Skin epidermis (tissue), 12 donors: Measurements from ENCODE around the gene KIRREL3.
A peak's percentile ranks its signal among the peaks of the same experiment; 100 is the strongest.

ENCODE experiments used
- H3K27ac ChIP-seq, 21 experiments: fragments of 200-600 bp; sonication (generic) in 11 of 21; one replicate each; pipeline ENCODE4 v1.5.0; 2020; ENCODE audit warnings: mild to moderate bottlenecking in 3 of 21, inconsistent platforms in 2 of 21, moderate library complexity in 2 of 21
- H3K4me3 ChIP-seq, 7 experiments: fragments of 200-600 bp; sonication (generic) in 2 of 7; one replicate each; pipeline ENCODE4 v1.5.0; 2020; ENCODE audit warnings: inconsistent platforms in 2 of 7, mild to moderate bottlenecking in 2 of 7, moderate library complexity in 1 of 7

Gene KIRREL3

DNA sequence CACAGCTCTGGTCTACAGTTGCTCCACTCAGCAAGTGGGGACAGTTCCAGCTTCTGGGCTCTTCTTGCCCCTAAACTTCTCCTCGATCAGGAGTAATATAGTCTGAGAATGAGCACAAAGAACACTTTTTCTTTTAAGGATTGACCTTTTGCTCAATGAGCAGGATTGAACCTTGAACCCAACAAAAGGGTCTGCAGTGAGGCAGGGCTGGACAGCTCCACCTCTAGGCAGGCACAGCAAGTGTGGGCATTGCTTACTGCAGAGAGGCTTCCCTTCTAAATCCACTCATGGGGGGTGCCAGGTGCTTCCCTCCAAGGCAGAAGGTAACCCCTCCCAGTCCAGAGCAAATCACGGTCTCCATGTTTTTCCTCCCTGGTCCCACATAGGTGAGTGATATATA, 365.6 kb downstream of the KIRREL3 start:
- Histone ChIP-seq H3K4me3 (no peak overlapping the region), H3K27ac (no peak overlapping the region)

GRCh38 chr11:126633330-126633729, 367.2 kb downstream of the KIRREL3 start:
- Histone ChIP-seq H3K27ac (no peak overlapping the region), H3K4me3 (no peak overlapping the region)

DNA sequence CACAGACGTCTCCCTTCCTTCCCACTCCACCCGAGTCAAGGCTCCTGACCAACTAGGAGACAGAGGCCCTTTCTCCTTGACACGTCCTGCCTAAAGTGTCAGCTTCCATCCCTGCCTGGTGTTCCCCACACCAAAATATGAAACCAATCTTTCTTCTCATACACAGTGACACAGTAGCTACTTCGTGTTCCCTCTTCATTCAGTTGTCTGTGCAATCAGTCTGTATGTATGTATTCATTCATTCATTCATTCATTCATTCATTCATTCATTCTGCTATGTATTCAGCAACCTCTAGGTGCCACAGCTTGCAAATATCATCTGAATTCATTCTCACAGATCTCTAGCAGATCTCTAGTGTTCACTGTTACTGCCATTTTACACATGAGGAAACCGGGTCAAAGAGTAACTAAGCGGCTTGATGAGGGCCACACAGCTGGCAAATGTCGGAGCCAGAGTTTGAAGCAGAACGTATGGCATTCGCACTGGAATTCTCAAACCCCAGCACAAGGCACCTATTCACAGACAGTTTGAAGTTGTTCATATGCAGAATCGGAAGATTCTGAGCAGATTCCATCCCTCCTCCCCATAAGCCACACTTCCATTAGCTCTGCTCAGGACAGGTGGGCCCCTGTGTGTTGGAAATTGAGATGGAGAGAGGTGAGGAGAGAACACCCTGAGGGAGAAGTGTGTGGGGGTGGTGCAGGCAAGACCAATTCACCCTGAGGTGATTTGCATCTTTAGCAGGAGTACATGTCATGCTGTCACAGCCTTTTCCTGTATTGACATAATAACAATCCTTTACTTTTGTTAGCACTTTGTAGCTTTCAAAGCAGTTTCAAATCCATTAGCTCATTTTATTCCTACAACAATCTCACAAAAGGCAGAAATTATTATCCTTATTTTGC, 369.4 kb downstream of the KIRREL3 start:
- H3K4me3 ChIP-seq = no peak overlapping the region
- H3K27ac ChIP-seq = no peak overlapping the region

DNA sequence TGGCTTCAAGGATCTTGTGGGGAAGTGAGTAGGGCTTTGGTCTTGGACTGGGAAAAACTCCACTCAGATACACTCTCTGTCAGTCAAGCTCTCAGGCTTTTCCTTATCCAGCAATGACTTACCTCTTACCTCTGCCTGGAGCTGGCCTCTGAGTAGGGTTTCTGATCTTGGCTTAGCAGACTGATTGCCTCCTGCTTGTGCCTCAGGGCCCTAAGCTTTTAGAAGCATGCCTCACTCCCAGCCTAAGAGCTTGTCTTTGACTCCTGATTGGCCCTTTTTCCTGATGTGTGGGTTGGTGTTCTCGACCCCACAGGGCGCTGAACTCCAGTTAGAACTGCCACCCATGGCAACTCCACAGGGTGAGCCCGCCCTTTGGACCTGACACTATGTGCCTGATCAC, 370.1 kb downstream of the KIRREL3 start:
- no peak overlapping the region for H3K4me3 ChIP-seq
- no peak overlapping the region for H3K27ac ChIP-seq

- Histone ChIP-seq H3K4me3 (no peak overlapping the region), H3K27ac (no peak overlapping the region)
Measured at GRCh38 chr11:126628790-126629621, 371.6 kb downstream of the KIRREL3 start.

DNA sequence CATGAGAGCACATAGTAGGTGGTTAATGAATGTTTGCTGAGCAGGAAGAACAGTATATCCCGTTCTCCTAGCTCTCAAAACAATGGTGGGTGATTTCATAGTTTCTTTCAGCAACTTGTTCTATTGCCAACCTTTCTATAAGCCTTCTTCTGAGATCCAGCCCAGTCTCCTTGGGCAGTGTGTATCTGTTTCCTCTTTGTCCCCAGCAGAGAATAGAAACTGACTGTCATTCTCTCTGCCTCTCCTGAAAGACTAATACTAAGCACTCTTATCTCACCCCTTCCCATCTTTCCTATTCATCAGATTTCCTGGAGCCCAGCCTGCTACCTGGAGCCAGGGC, 372.1 kb downstream of the KIRREL3 start:
- Histone ChIP-seq H3K27ac (no peak overlapping the region), H3K4me3 (no peak overlapping the region)

- Histone ChIP-seq H3K4me3 (no peak overlapping the region), H3K27ac (no peak overlapping the region)
Measured at GRCh38 chr11:126627421-126627820, 373.1 kb downstream of the KIRREL3 start.

DNA sequence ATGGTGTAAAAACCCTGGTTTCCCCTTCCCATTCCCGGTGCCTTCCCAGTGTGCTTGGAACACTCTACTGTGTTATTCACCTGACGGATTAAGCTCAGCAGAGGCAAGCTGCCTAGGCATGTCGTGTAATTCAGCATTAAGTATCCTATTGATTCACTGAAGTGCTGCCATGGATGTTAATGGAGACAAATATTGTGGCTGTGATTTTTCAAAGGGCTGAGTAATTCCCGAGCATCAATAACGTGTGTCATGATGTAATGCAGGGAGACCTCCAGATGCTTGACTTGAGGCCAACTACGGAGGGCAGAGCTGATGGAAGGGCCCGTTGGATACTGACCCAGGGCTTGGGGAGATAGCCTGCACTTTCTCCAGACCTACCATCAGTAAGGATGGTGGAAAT, 376.1 kb downstream of the KIRREL3 start:
- Histone ChIP-seq H3K27ac (no peak overlapping the region), H3K4me3 (no peak overlapping the region)

DNA sequence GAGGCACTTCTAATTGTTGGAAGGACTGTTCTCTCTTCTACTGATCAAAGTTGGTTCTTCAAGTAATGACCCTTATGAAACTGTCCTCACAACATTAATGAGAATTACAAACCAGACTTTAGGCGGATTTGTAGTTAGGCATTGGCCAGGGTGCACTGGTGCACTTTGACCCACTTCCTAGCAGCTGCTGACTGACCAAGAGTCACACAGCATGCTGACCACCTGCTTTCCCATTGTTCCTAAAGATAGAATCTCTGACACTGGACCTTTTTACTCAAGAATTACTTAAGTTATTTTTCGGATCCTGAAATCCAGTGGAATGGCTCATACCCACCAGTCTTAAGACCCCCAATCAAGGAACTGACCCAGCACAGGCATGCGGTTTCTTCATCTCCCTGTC, 381.1 kb downstream of the KIRREL3 start:
- Histone ChIP-seq H3K4me3 (no peak overlapping the region), H3K27ac (no peak overlapping the region)

GRCh38 chr11:126615845-126616244, 384.7 kb downstream of the KIRREL3 start:
- Histone ChIP-seq H3K4me3 (no peak overlapping the region), H3K27ac (no peak overlapping the region)

DNA sequence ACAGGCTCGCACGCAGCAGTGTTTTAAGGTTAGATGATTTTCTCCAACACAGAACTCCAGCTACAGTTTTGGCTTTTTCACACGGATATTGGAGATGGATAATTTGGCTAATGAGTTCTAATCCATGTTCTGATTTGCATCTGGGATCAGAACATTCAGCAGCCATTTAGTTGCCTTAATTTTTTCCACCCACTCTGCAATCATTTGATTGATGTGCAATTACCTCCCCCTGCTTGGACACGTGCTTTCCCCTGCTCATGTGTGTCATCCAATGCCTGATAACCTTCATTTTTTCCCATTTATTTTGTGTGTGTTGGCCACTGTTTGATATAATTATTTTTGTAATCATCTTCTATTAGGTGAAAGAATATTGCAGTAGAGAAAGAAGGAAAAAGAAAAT, 387.3 kb downstream of the KIRREL3 start:
- Histone ChIP-seq H3K27ac (no peak overlapping the region), H3K4me3 (no peak overlapping the region)

GRCh38 chr11:126612671-126613070, 387.9 kb downstream of the KIRREL3 start:
- no peak overlapping the region for H3K27ac ChIP-seq
- H3K4me3 ChIP-seq = no peak overlapping the region

- no peak overlapping the region for H3K27ac ChIP-seq
- H3K4me3 ChIP-seq = no peak overlapping the region
Measured at GRCh38 chr11:126611438-126611837, 389.1 kb downstream of the KIRREL3 start.

- H3K27ac ChIP-seq = peak overlapping the region in 1 of 21 experiments; percentile 65
- no peak overlapping the region for H3K4me3 ChIP-seq
Measured at GRCh38 chr11:126608658-126609057, 391.9 kb downstream of the KIRREL3 start.

- H3K27ac ChIP-seq = peak overlapping the region in 1 of 21 experiments; percentile 44
- H3K4me3 ChIP-seq = no peak overlapping the region
Measured at GRCh38 chr11:126607776-126608541, 392.6 kb downstream of the KIRREL3 start.

GRCh38 chr11:126607374-126607773, 393.2 kb downstream of the KIRREL3 start:
- H3K4me3 ChIP-seq = no peak overlapping the region
- H3K27ac ChIP-seq = peak overlapping the region in 1 of 21 experiments; percentile 44

GRCh38 chr11:126606484-126606883, 394.1 kb downstream of the KIRREL3 start:
- no peak overlapping the region for H3K27ac ChIP-seq
- no peak overlapping the region for H3K4me3 ChIP-seq

DNA sequence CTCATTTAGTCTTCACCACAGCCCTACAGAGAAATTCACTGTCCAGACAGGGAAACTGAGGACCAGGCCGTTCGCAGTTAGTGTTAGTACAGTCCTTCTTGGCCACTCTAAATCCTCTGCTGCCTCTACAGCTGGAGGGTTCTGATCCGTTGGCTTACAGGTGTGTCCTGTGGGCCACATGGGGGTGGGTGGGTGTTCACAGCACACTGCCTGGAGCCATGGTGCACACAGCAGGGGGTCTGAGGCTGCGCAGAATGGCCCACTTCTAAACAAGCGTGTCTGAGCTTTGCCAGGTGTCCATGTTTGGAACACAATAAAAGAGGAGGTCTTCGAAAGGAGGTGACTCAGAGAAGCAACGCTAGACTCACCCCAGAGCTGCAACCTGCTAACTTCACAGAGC, 396.1 kb downstream of the KIRREL3 start:
- no peak overlapping the region for H3K4me3 ChIP-seq
- no peak overlapping the region for H3K27ac ChIP-seq

GRCh38 chr11:126603486-126603885, 397.1 kb downstream of the KIRREL3 start:
- no peak overlapping the region for H3K27ac ChIP-seq
- no peak overlapping the region for H3K4me3 ChIP-seq

DNA sequence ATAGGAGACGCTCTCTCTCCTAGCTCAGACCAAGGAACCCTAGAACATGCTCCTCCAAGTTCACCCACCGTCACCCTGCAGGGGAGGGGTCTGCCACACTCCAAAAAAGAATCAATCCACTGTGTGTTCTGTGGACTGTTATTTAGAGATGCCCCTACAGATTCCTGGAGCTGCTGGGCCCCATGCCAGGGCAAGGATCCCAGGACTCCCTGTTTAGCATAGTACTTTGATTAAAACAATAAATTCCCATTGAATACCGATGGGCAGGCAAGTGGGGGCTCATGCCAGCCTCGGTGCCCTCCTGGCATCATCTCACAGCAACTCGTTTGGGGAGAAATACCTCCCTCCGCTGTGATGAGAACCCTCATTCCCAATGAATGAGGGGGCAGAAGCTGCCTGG, 397.6 kb downstream of the KIRREL3 start:
- Histone ChIP-seq H3K4me3 (no peak overlapping the region), H3K27ac (no peak overlapping the region)
